ENCODE measurements around the gene TIMM10.
A peak's percentile ranks its signal among the peaks of the same experiment; 100 is the strongest.

Gene TIMM10

DNA sequence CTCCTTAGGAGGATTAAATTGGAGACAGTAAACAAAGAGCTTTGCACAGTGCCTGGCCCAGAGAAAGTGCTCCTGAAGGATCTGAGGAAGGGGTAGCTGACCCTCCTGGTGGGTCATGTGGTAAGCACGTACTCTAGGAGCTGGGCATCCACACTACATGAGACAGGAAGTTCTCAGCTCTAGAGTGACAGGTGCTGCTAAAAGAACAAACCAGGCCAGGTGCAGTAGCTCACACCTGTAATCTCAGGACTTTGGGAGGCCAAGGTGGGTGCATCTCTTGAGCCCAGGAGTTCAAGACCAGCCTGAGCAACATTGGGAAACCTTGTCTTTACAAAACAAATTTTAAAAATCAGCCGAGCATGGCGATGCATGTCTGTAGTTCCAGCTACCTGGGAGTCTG is 28.2 kb downstream of the TIMM10 start:
- no peak for DNase-seq (ENCODE audit: low spot score)

DNA sequence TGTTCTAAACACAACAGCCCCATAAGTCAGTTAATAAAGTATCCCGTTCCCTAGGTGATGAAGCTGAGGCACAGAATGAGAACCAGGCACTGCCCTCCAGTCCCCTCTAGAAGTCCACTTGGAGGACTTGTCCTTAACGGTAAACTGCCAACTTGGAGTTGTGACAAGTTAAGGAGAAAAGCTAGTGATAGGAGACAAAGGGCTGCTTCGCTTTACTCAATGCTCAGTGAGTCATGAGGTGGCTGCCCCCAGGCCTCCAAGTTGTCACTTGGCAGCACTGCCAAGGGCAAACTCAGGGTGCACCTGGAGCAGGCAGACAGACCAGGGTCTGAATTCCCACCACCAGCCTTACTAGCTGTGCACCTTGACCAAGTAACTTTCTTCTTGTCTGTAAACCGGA is 28.6 kb downstream of the TIMM10 start:
- DNase-seq (ENCODE audit: low spot score): no peak

DNA sequence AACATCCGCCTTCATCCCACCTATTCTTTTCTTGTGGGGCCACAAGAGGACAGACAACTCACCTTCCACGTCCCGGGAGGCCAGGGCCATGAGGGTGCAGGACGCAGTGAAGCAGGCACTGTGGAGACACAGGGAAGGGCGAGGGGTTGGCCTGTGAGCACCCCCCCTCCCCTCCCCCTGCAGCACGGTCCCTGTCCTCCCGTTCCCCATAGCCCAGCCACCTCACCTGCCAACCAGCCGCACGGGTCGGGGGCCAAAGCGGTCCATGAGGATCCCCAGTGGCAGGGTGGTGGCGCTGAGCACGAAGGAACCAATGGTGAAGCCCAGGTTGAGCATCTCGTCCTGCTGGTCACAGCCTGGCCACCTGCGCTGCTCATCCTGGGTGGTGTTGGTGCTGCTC is 29.6 kb downstream of the TIMM10 start:
- no peak for DNase-seq (ENCODE audit: low spot score)

DNA sequence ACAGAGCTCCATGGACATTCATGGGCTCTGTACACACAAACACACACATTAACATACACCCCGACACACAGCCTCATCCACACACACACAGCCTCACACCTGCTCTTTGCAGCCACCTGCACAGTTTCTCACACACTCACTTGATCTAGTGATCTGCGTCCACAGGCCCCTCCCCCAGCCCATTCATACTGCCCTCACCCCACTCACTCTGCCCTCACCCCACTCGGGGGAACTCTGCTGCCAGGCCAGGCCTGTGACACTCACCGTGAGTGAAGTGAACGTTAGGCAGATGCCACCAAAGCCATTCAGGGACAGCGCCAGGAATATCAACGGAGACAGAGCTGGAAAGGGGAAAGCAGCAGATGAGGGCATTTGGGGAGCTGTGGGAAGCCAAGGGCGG is 30.0 kb downstream of the TIMM10 start:
- DNase-seq (ENCODE audit: low spot score): no peak

DNA sequence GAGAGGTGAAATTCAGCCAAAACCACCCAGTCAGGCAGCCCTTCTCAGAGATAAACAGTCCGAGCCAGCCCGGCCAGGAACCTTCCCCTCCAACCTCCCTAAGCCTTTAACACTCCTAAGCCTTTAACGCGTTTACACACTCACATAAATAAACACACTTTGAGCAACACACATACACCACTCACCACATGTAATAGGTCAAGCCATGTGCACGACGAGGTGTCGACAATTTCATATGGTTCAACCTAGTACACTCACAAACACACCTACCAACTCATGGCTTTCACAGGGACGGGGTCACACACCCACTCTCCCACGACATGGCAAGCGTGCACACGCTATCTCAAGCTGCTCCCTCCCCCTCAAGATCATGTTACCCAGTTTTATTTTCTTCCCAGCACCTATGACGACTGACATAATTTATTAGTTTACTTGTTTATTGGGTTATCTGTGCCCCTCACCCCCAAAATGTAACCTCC is 30.5 kb downstream of the TIMM10 start:
- no peak for DNase-seq (ENCODE audit: low spot score)

DNA sequence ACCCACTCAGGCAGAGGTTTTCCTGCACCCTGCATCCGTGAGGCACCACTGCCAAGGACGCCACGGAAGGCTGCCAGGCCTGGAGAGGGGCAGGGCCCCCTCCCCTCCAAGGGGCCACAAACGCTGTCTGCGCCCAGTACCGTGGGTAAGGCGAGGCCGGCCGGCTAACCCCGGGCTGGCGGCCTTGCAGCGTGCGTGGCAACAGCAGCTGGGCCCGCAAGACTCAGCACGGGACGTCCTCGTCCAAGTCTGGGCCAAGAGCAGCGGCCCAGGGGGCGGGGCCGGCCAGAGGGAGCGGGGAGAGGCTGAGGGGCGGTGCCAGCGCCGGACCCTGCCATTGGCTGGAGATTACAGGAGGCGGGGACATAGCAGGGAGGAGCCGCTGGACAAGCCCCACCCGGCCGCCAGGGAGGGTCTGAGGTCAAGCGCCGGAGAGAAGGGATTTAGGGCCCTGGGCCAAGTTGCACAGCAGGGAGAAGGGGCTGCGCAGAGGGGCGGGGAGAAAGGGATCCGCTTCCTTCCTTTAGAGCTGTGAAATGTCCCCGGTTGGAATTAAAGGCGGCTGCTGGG is 31.1 kb downstream of the TIMM10 start:
- peak; percentile 93 for DNase-seq (ENCODE audit: low spot score)

DNA sequence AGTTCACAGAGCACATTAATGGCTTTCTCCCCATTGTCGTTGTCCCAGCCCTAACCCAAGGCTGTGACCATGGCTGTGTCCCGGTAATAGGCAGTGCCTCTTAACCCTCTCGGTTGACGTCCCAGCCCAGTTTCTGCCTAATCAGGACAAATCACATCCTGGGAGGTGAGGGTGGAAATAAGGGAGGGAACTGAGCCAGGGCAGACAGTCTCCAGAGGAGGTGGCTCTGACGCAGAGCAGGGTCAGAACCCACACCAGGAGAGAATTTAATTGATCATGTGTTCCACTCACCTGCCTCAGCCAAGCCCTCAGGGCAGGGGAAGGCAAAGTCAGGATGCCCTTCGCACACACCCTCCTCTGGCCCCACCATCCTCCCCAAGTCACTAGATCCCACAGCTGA is 32.0 kb downstream of the TIMM10 start:
- no peak for DNase-seq (ENCODE audit: low spot score)

DNA sequence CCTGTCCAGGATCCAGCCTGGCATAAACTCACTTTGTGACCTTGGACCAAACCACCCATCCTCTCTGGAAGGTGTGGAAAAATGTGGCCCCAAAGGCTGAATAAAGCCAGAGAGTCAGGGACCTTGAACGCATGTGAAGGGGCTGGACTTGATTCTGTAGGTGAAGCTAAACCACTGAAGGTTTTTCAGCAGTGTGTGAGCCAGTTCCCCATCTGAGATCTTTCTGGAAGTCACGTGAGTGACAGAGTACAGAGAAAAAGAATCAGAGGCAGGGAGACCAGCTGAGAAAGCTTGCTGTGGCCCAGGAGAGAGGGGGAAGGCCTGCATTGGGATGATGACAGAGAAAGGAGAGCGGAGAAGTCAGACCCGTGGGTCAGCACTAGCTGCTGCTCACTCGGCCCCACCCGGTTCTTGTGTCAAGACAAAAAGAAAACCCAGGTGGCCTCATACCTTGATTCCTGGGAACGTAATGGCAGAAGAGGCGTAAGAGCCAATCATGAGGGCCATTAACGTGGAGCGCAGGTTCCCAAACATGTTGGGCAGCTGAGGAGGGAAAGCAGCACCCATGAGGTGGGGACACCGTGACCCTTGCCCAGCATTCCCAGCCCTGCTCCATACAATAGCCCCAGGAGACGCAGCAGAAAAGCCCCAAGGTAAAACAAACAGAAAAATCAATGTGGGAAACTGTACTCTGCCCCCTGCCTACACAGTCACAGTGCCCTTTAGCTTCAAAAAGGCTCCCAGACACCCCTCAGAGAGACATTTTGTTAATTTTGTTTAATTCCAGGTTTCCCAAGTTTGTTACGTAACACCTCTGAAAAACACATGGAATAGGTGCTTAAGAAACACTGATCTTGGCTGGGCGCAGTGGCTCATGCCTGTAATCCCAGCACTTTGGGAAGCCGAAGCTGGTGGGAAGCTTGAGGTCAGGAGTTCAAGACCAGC is 33.0 kb downstream of the TIMM10 start:
- DNase-seq (ENCODE audit: low spot score): no peak

DNA sequence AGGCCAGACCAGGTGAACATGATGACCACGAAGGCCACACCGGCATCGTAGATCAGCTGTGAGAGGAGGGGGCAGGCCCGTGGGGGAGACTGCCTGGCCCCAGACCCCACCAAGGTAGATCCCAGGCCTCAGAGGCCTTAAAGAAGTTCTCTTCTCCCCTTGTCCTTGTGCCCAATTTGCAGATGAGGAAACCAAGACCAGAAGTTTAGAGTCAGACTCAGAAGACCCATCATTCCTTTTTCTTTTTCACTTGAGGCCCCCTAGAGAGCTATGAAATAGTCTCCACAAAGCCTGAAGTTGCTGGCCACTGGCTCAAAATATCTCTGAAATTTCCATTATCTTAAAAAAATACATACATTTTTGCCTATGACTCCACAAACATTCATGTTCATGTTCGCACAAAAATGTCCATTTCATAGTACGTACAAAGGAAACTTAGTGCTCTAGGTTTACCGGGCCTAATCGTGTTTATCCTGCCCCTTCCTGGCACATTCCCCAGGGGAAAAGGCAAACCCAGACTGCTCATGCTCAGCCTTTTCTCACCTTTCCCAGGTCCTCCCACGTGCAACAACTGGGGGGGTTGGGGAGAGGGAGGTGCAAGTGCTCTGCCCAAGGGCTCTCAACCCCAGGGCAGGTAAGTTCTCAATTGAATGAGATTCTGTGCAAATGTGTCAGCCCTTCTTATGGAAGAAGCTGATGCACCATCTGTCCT is 34.3 kb downstream of the TIMM10 start:
- no peak for DNase-seq (ENCODE audit: low spot score)

DNA sequence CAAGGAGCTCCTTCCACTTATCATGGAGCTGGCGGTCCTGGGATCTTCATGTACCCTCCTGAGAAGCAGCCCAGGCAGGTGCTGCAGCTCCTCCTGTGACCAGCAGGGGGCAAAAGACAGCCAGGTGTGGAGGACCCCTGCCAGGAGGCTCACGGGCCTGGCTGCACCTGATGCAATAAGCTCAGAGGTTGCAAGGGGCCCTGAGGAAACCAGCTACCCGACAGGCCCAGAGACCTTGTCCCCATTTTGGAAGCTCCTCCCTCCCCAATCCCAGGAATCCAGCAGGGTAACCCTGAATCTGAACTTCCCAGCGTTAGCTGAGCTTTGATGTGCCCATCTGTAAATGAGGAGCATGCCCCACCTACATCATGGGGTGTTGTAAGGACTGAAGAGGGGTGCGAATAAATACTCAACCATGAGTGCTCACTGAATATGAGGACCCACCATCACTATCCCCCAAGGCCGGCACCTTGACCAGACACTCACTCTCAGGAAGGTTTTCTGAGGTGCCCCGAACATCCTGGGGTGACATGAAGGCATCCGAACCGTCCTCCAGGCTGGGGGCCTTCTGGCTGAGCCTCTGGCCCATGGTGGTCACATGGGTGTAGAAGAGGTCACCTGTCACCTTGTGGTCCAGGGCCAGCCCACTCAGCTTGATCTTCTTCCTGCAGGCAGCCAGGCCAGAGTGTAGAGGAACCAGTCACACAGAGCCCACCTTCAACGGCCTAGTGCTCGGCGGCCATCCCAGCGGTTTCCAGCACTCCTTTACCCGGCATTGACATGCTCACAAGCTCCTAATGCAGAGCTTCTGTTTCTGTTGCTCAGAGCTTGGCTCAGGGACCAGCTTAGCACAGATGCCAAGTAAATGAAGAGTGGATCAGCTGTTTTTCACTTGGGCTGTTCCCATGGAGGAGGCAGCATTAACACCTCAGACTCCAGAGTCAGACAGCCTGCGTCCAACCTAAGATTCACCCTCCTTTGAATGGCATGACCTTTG is 36.7 kb downstream of the TIMM10 start:
- DNase-seq (ENCODE audit: low spot score): no peak

DNA sequence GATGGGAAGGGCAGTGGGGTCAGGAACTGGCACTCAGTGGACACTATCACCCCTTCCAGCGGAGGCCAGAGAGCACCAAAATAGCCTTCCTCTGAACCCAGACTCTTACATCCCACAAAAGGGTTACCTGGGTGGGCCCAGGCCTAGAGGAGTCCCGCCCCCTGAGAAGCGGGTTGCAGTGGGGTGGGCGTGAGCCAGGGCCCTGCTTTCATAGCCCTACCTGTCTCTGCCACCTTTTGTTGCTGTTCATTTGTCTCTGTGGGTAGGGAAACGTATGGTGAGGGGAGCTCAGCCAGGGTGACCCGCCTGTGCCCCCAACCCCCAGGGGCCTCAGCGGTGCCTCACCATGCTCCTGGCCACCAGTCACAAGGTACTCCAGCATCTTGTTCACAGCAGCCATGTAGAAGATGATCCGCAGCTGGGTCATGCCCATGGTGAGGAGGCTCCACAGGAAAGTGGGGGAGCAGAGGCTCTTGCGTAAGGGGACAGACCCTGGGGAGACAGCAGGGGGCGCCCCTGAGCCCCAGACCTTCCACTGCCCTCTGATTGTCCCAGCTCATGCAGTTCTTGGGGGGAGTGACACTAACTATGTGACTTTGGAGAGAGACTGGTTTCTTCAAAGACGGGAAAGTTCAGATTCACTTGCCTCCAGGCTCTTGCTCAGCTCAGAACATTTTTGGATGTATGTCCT is 39.0 kb downstream of the TIMM10 start:
- DNase-seq (ENCODE audit: low spot score): no peak

DNA sequence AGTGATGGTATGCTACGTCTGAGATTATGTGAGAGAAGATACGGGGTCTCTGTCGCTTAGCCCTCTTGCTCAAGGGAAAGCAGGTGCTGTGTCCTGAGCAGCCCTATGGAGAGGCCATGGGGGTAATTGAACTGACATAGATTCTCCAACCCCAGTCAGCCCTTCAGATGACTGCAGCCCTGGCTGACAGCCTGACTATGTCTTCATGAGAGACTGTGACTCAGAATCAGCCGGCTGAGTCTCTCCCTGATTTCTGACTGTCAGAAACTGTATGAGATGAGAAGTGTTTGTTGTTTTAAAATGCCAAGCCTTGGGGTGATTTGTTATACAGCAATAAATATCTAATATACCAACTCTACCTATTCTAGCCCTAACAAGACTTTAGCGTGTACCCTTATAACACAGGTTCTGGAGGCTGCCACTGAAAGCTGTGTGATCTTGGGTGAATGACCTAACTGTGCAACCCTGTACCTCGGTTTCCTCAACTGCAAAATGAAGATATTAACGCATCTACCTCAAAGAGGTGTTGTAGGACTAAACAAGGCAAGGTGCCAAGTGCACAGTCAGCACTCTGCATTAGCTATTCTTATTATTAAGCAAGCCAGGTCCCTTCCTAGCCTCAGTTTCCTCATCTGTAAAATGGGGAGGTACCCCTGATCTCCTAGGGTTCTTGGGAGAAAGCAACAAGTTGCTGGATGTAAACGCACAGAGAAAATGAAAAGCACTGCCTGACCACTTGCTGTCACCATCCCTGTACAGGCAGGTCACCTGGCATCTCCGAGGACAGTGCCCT is 39.9 kb downstream of the TIMM10 start:
- DNase-seq (ENCODE audit: low spot score): no peak

DNA sequence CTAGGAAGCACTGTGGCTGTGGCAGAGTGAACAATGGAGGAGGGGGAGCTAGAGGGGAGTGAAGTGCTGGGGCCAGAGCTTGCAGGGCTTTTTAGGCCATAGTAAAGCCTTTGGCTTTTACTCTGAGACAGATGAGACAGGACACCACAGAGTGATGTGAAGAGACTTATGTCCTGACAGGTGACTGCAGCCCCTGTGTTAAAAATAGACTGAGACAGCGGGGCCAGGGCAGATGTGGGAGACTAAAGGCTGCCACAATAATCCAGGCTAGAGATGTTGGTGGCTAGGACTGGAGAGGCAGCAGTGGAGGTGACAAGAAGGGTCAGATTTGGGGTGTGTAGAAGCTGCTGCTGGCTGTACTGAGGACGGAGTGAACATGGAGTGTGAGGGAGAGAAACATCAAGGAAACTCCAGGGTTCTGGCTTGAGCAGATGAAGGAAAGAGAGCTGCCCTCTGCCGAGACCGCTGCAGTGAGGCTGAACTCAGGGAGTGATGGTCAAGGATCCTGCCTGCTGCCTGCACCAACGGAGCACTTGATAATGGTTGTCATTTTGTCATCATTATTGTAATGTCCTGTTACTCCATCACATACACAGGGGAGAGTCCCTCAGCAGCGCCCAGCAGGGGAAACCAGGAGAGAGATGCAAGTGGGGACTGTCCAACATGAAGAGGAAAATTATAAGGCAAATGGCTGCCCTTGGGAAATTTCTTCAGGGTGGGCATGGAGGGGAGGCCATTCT is 42.5 kb downstream of the TIMM10 start:
- no peak for DNase-seq (ENCODE audit: low spot score)

DNA sequence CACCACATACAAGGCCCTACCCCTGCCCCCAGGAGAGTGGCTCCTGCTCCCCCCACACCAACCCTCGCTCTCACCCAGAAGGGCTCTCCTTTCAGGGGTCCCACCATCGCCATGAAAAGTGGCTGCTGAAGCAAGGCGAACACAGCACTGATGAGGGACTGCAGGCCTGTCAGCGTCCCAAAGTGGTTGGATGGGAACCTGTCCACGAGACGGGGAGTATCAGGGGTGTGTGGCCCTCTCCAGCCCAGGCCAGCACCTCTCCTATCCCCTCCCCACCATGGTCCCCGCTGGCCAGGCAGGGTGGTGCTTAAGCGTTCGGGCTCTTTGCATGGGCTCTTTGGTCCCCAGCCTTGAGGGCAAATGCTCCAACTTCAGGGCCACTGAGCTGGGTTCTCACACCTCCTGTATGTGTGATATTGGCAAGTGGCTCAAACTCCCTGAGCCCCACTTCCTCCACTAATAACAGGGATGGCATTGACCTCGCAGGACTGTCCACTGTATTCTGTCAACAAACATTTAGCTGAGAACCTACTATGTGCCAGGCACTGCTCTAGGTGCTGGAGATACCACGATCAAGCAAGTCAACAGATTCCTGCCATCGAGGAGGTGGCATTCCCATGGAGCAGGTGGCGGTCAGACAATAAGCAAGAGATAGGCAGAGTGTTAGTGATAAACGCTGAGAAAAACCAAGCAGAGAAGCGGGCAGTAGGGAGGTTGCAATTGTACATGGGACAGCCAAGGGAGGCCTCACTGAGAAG is 43.4 kb downstream of the TIMM10 start:
- DNase-seq (ENCODE audit: low spot score): no peak

DNA sequence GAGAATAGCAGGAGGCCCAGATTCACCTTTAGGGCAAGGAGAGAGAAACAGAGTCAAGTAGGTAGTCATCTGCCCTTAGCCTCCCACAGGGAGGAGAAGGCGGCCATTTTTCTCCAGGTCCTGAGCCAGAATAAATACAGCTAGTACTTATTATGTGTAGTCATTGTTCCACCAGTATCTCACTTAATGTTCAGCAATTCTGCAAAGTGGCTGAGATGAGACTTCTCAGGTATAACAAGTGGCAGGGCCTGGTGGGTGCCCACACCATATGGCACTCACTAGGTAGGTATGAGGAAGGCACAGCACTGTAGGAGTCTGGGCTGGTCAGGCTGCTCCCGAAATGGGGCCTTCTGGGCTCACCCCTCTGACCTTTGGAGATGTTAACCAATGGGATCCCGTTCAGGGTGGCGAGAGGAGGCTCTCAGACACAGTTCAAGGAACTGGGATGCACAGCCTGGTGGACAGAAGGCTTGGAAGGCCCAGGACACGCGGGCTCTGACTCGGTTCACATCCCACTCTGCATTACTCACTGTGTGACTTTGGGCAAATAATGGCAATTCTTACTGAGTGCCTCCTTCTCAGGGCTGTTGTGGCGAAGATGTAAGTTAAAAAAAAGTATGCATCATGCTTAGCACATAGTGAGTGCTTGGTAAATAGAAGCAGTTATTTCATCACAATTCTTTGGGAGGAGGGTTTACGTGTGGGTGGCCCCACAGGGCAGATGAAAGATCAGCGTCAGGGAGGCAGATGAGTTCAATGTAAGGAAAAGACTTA is 45.1 kb downstream of the TIMM10 start:
- no peak for DNase-seq (ENCODE audit: low spot score)

DNA sequence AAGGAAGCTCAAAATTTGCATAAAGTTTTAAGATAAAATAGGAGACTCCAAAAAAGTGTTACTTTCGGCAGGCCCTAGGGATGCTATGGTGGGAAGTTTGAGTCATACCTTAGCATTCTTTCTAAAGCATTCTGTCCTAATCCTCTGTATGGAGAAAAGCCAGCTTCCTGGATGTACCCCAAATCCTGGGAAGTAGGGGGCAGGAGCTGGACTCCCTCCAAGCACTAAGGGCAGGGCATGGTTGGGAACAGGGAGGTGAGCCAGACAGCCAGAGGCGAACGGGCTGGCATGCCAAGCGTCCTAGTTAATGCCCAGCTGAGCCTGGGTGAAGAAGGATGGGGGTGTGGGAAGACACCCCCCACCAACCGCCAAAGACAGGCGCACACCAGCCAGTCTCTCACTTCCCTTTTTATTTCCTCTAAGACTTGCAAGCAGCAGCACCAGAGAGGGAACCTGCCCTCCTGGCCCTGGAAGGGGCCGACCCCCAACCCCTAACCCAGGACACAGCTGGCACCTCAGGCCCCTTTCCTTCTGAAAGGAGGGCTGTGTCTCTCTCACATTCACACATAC is 46.3 kb downstream of the TIMM10 start:
- no peak for DNase-seq (ENCODE audit: low spot score)

DNA sequence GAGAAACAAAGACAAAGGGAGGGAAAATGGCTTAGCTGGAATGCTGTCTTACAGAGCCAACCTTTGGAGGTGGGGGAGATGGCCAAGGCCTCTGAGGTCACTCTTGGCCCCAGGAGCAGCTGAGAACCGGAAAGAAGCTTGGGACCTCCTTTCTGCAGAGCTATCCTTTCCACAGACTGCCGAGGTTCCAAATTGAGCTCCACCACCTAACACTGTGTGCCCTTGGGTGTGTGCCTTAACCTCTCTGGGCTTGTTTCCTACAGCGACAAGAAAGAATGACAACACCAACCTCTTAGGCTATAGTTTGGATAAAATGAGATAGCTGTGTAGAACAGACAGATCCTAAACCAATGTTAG is 47.0 kb downstream of the TIMM10 start:
- DNase-seq (ENCODE audit: low spot score): no peak
